CD1c-positive myeloid dendritic cell (primary cell): Measurements from ENCODE around the gene MYO6.

Experiments used
- DNase-seq: peaks from one replicate; pipeline ENCODE4 v3.0.0-alpha.2; 2016; ENCODE audit errors: extremely low spot score

MYO6 gene

DNA sequence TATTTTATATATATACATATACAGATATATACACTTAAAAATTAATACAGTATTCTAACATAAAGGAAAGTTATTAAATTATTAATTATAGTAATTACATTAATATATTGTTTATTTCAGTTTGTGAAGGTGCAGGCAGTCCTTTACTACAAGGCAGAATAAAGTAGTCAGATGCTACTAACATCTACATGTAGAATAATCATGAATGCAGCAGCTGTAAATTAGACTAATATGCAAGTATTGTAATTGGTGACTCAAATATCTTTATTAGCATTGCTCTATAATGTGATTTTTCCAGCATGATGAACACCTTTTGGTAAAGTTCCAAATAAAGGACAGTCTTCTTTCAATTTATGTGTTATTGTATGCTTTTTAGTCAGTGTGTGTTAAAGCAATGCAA, 17.3 kb downstream of the MYO6 start:
- DNase-seq, result no peak

DNA sequence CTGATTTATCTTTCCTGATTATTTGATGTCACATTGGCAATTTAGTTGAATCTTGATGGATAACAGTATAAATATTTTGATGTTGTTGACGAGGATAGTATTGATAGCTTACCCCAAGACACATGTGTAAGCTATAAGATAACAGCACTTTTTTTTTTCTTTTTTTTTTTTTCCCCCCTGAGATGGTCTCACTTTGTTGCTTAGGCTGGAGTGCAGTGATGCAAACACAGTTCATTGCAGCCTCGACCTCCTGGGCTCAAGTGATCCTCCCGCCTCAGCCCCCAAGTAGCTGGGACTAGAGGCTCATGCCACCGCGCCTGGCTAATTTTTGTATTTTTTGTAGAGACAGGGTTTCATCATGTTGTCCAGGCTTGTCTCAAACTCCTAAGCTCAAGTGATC, 21.8 kb downstream of the MYO6 start:
- no peak for DNase-seq

DNA sequence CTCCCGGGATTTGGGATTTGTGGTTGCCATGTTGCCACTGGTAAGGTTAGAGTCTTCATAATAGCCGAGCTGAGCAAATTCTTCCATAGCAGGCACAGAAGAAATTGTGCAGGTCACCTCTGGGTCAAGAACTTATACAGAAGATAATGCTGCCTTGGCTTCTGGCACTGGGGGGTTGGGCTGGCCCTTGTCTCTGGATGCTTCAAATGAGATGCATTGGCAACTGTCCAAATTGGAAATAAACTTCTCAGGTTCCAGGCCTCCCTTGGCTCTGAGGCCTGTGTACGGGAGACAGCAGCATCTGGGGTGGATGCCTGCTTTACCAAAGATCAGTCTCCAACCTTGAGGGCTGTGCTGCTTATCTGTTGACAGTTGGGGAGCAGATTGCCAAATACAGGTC, 26.2 kb downstream of the MYO6 start:
- DNase-seq, result no peak

DNA sequence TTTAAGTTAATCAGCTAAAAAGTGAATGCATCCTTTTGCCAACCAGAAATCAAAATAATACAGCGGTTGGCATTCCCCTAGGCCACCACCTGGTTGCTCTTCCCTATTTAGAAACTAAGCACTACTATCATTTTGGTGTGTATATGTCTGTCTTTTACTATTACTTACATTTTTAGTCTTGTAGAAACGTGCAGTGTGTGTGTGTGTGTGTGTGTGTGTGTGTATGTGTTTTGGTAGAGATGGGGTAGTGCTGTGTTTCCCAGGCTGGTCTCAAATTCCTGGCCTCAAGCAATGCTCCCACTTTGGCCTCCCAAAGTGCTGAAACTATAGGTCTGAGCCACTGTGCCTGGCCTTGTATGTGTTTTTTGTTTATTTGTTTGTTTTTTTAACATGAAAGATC, 27.4 kb downstream of the MYO6 start:
- no peak for DNase-seq

DNA sequence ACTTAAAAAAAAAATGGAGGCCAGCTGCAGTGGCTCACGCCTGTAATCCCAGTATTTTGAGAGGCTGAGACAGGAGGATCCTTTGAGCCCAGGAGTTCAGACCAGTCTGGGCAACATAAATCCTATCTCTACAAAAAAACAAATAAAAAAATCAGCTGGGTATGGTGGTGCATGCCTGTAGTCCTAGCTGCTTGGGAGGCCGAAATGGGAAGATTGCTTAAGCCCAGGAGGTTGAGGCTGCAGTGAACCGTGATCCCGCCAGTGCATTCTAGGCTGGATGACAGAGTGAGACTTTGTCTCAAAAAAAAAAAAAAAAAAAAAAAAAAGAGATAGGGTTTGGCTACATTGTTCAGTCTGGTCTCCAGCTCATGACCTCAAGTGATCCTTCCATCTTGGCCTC, 29.7 kb downstream of the MYO6 start:
- no peak for DNase-seq

DNA sequence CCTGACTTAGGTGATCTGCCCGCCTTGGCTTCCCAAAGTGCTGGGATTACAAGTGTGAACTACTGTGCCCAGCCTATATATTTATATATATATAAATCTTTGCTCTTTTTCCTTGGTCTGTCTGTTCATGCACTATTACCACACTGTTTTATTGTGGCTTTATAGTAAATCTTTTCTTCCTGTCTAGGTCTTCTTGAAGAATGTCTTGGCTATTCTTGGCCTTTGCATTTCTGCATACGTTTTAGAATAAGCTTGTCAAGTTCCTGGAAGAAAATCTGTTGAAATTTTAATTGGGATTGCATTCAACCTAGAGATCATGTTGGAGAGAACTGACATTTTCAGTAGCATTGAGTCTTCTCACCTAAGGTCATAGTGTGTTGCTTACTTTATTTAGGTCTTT, 37.1 kb downstream of the MYO6 start:
- DNase-seq, result no peak

DNA sequence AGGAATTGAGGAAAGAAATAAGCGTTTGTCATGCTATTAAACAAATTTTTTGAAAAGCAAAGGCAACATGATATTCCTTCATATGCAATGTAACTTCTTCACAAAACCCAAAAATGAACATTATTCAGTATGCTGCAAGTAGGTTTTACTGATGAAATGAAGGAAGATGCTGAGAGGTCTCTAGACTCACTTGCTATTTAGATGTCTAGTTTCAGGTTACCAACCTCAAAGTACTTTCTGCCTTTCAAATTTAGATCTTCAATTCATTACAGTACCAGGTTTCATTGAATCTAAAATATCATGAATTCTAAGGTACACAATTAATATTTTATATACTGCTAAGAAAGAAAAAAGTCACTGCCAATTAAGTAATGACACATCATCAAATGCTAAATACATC, 39.9 kb downstream of the MYO6 start:
- no peak for DNase-seq

DNA sequence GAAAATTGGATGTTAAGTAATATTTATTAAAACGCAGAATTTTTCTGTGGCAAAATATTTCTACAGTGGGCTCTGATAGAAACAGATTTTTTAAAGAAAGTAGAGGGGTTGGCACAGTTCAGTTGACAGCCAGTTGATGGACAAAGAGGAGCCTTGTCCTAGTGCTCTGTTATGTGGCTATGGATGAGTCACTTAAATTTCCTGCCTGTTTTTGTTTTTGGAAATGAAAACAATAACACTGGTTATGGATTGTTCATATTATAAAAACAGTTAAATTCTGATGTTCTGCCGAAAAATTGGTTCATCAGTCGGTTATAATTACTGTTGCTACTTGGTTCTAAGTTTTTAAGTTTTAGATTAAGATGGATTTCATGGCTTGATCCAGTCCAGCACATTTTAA, 42.8 kb downstream of the MYO6 start:
- DNase-seq, result no peak

DNA sequence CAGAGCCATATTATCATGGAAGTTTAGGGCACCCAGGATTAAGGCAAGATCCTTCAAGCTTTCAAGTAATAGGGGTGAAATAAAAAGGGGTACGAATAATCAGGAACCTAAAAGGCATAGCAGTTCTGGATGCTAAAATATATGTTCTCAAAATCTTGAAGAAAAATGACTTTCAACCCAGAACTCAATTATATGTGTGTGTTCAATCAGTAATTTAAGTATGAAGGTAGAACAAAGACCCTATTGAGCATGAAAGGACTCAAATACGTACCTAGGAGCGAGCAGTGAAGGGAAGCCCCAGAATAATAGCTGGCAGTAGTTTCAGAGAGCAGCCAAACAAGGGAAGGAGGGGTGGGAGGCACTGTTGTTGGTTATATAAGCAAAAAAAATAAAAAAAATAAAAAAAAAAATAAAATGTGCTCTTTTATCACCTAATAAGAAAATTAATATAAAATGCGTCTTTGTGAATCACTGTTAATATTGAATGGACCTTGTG, 45.4 kb downstream of the MYO6 start:
- no peak for DNase-seq

DNA sequence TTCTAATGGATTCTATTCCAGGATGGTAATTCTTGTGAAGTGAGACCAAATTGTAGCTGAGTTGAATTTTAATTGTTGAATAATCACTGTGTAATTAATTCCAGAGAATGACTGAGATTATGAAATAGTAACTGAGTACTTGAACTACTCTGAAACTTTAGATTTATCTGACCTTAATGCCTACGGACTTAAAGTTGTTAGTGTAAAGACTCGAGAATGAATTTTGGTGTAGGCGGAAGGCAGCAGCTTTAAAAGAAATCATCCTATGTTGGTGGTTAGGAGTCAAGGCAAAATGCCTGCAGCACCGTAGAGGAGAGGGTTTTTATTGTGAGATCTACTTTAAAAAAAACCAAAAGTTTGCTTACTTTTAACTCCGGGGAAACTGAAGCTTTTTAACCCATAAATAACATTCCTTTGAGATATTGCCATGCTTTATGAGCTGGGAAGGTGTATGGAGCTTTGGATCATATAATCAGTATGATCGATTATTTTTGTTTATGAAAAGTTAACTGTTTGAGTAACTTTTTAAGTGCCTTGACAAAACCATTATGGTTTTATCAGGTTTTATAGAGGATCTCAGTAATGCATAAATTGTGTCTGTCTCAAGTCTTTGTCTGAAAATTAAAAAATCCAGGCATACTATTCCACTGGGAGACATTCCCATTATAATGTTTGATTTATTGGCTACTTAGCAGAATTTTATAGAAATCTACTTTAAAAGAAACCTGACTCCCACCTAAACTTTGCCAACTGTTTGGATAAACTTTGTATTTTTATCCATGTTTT, 46.1 kb downstream of the MYO6 start:
- DNase-seq, result no peak

DNA sequence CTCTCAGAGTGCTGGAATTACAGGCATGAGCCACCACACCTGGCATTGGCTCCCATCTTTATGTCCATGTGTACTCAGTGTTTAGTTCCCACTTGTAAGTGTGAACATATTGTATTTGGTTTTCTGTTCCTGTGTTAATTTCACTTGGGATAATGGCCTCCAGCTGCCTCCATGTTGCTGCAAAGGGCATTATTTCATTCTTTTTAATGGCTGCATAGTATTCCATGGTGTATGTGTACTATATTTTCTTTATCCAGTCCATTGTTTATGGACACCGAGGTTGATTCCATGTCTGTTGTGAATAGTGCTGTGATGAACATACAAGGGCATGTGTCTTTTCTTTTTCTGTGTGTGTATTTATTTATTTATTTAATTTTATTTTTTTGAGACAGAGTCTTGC, 47.7 kb downstream of the MYO6 start:
- DNase-seq, result no peak

DNA sequence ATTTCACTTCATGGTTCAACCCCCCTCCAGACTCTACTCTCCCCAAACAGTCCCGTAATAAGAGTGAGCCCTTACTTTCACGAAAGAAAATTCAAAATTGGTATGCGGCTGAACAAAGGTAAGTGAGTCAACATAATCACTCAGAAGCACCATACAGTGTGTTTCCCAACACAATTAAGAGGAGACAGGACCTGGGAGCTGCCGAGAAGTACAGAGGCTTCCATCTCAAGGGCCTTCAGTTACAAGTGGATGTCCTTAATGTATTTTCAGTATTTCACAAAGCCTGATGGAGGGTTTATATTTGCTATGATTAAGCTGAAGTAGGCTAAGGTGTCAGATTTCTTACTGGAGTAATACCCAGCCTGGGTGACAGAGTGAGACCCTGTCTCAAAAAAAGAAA, 51.1 kb downstream of the MYO6 start:
- no peak for DNase-seq

DNA sequence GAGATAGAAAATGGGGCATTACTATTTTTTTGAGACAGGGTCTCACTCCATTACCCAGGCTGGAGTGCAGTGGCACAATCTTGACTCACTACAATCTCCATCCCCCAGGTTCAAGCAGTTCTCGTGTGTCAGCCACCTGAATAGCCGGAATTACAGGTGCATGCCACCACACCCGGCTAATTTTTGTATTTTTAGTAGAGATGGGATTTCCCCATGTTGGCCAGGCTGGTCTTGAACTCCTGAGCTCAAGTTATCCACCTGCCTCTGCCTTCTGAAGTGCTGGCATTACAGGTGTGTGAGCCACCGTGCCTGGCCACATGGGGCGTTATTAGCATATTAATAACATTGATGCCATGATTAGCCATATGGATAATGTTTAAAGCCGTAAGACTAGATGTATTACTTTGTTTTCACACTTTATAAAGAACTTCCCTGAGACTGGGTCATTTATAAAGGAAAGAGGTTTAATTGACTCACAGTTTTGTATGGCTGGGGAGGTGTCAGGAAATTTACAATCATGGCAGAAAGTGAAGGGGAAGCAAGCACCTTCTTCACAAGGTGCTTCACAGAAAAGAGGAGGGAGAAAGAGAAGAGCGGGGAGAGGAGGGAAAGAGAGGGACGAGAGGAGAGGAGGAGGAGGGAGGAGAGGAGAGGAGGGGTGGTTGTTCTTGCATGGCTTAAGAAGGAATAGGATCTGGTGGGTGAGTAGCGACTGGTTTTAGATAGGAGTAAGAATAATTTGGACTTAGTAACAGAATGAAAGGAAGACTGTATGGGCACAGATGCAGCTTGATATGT, 51.9 kb downstream of the MYO6 start:
- no peak for DNase-seq

DNA sequence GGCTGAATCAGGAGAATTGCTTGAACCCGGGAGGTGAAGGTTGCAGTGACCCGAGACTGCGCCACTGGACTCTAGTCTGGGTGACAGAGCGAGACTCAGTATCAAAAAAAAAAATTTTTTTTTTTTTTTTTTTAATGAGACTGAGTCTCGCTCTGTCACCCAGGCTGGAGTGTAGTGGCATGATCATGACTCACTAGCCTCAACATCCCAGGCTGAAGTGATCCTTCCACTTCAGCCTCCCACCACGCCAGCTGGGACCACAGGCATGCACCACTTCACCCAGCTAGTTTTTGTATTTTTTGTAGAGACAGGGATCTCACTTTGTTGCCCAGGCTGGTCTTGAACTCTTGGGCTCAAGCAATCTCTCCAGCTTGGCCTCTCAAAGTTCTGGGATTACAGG, 53.3 kb downstream of the MYO6 start:
- no peak for DNase-seq

DNA sequence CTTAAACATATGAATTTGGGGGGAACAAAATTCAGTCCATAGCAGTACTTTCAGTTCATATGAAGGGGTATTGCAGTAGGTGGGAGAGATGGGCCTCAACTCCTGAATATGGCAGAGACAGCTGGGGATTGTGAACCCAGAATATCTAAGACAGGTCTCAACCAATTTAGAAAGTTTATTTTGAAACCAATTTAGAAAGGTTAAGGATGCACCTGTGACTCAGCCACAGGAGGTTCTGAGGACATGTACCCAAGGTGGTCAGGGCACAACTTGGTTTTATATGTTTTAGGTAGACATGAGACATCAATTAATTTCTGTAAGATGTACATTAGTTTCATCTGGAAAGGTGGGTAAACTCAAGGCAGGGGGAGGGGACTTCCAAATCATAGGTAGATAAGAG, 59.5 kb downstream of the MYO6 start:
- DNase-seq, result no peak

DNA sequence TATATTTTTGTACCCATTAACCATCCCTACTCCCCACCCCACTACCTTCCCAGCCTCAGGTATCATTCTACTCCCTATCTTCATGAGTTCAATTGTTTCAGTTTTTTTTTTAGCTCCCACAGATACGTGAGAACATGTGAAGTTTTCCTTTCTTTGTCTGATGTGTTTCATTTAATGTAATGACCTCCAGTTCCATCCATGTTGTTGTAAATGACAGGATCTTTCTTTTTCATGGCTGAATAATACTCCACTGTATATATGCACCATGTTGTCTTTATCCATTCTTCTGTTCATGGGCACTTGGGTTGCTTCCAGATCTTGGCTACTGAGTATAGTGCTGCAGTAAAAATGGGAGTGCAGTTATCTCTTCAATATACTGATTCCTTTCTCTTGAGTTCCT, 63.5 kb downstream of the MYO6 start:
- DNase-seq, result no peak

DNA sequence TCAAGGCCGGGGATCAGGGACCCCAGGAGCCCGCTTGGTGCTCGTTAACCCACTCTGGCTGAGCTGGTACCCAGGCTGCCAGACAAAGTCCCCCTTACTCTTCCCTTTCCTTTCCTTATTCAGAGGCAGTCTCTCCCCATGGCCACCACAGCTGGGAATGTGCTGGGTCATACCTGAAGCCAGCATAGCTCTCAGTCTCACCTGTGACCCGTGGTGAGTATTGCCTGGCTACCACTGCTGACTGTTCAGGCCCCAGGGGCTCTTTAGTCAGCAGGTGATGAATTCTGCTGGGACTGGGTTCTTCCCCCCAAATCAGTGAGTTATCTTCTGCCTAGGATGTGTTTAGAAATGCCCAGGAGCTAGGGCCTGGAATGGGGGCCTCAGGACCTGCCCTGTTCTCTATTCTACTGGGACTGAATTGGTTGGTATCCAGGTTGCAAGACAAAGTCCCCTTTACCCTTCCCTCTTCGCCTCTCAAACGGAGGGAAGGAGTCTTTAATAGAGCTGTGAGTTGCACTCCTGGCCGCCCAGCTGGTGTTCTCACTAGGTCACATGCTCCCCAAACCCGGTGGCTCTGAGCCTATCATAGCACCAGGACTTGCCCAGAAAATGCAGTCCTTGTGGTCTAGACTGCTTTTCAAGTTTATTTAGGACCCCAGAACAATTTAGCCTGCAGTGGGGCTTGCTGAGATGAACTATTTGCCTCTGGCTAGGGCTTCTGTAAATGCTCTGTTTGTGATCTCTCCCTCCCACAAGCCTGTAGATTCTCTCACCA, 64.6 kb downstream of the MYO6 start:
- DNase-seq, result no peak

DNA sequence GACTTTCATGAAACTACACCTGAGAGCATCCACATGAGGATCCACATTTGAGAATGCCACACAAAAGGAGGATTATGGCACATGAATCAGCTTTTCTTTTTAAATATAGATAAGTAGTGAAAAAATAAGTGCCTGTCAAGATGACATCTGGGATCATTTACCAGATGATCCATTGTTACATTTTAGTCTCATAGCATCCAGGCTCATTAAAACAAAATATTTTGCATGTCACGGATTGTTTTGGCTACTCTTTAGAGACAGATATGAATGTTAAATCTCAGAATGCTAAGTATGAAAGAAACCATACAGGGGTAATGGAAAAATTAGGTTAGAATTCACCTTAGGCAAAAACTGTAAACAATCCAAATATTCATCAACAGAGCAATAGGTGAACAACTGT, 66.7 kb downstream of the MYO6 start:
- DNase-seq, result no peak

DNA sequence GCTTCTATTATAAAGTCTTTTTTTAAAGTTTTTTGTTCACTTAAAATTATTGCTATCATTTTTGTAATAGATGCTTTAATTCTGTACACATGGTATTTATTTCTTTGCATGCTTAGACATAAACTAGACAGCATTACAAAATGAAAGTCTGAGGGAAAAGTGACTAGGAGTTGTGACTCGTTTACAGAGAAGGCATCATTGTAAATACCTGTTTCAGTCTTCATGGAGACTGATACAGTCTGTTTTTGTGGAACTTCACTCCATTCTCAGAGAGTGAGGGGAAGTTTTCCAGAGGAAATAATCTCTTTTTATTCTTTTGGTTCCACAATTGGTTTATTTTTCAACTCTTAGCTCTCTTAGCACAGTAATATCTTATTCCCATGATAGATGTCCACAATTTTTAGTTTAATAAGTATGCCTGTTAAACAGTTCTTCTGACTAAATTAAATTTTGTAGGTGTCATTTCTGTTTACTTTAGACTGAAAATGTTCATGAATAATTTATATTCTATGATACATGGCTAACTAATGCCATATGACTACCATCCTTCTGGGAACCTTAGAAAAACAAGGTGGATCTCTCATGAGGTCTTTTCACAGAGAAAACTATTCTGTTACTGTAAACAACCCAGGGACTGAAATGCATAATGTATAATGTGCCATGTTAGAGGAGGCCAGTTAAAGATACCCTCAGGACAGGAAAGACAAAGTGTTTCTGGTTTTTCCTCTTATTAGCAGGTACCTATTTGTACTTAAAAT, 69.2 kb downstream of the MYO6 start:
- DNase-seq, result no peak

DNA sequence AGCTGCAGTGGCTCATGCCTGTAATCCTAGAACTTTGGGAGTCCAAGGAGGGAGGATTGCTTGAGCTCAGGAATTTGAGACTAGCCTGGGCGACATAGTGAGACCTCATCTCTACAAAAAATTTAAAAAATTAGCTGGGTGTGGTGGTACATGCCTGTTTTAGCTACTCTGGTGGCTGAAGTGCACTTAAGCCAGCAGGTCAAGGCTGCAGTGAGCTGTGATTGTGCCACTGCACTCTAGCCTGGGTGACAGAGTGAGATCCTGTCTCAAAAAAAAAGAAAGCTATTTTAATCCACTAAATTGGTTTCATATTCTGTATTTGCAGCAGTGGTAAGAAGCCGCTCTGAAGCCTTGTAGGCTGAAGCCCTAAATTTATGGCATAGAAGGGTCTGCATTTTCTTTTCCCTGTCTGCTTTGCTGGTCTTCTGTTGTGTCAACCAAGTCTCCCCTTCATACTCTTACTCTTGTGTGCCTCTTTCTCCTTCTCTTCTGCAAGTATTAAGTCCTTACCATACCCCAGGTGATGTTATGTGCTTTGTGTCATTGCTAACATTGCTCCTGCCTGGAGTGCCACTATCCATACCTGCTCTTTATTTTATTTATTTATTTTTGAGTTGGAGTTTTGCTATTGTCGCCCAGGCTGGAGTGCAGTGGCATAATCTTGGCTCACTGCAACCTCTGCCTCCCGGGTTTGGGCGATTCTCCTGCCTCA, 70.9 kb downstream of the MYO6 start:
- no peak for DNase-seq

DNA sequence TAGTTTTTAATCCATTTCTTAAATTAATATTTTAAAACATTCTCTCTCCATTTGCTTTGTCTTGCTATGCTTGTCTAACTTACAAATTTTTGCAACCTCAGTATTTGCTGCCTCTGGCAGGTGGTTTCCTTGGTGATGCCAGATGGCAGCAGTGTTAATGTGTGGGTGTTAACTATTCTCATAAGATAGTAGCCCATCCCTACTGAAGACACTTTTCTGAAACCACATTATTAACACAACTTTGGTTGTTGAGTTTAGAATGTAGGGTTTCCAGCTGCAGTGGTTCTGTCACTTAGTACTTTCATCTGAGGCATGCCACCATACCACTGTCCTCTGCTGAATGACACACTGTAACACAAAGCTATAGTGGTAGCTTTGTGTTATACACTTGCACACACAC, 75.1 kb downstream of the MYO6 start:
- DNase-seq, result no peak
